ENCODE results near the gene MBLAC2.

The MBLAC2 gene

DNA sequence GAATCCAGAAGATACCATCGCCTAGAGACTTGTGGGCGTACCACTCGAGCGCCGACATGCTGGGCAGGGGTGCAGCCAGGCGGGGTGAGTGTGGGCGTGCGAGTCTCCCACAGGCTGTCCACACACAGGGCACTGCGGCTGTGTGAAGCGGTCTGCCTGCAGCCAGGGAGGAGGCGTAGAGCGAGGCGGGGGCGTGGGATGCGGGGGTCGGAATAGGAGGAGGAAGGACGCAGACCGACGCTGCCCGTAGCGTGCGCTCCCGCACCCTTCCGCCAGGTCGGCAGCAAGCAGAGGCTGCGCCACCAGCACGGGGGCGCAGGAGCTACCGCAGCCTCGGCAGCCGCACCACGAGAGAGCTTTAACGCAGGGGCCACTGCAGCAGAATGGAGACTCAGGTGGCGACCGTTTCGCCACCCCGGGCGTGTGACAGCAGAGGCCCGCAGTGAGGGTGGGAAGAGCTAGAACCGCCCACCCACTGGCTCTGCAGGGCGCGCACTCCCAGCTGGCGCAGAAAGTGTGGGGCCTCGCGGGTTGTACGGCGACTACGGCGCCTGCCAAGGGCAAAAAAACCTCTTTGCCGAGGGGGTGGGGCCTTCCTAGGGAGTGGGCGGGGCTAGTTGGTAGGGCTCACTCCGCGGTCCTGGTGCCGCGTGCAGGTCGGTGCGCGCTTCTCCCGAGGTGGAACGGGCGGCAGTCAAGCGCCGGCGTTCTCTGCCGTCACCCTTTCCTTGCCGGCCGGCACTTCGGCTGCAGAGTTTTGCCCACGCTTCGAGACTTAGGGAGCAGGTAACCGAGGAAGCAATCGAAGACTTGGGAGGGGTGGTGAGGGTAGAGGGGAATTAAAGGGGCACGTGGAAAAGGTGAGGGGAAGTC, at the start of gene MBLAC2, which contains the start of gene POLR3G:
TSS of gene MBLAC2 (minus strand) at position 537 of the 873 bp plus-strand sequence. CDS start at position 58, 479 bp downstream.
TSS of gene POLR3G (plus strand) at position 630 of the 873 bp plus-strand sequence. CDS start 10,704 bp downstream, outside the sequence.
- DNase-seq (ENCODE audit: low spot score), result peak; percentile 95

DNA sequence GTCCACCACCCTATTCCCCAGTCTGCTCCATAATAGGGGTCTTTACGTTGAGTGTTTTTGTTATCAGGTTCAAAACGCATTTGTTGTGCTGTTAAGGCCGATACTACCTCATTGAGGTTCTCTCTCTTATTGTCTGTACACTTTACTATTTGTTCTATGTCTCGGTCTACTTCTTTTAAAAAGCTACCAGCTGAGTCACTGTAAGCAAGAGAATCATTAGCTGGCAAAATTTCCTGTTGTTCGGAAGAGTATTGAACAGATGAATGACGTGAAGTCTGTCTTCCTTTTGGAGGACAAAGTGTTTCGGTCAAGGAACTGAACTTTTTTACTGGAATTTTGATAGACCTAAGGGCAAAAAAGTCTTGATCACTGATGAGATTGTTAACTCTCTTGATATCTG, 44.5 kb upstream of the MBLAC2 start:
- DNase-seq (ENCODE audit: low spot score), result no peak

DNA sequence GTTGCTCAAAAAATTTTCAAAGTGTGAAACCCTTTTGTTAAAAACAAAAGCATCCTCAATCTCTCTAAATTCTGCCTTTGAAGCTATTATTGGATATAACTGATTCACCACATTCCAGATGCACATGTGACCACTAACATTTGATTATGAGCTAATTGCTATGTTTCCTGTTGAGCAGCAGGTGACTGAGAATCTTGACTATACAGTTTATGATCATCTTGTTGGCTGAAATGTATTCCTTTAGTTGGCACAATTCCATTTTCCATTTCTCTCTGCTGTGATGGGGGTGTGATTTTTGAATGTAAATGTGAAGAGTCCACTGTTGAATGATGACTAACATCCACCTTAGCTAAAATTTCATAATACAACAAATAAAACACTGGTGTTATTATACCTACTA, 44.1 kb upstream of the MBLAC2 start:
- DNase-seq (ENCODE audit: low spot score), result no peak

DNA sequence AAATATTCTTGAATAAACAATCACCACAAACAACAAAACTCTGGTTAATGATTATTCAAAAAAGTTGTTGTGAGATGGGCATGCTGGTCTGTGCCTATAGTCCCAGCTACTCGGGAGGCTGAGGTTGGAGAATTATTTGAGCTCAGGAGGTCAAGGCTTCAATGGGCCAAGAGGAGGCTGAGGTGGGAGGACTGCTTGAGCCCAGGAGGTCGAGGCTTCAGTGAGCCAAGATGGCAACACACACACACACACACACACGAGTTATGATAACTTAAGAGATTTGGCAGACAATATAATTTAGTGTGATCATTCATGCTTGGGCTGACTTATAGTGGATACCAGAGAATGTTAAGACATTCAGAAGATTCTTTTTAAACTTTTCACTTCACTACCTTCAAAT, 39.9 kb upstream of the MBLAC2 start:
- DNase-seq (ENCODE audit: low spot score), result no peak

DNA sequence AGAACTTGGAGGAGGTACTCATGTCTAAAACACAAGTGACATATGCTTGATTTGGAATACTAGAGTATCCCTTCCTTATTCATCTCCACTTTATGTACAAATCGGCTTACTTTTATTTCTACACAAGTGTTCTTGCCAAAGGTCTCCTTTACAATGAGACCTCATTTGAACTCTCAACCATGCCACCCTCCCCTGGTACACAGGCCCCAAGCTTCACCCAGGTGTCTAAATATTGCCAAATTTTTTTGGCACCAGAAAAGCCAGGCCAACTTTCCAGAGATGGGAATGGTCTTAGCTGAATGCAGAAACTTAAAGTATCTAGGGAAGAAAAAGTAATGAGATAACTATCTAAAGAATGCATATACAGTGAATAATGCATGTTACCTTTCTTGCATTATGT, 35.9 kb upstream of the MBLAC2 start:
- DNase-seq (ENCODE audit: low spot score), result no peak

DNA sequence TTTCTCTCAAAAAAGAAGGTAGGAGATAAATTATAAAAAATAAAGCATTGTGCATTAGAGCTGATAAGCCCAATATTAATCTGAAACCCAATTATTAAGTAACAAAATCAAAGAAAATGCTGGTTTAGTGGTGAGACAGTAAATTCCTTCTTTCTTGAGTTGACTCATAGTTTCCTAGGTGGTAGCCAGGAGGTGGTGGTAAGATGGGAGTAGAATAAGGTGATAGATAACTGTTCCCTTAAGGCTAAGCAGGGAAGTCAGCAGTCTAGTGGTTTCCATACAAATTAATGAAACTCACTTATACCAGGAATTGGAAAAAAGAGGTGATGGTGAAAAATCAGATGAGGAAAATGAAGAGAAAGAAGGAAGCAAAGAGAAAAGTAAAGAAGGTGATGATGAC, 31.6 kb upstream of the MBLAC2 start:
- no peak for DNase-seq (ENCODE audit: low spot score)

DNA sequence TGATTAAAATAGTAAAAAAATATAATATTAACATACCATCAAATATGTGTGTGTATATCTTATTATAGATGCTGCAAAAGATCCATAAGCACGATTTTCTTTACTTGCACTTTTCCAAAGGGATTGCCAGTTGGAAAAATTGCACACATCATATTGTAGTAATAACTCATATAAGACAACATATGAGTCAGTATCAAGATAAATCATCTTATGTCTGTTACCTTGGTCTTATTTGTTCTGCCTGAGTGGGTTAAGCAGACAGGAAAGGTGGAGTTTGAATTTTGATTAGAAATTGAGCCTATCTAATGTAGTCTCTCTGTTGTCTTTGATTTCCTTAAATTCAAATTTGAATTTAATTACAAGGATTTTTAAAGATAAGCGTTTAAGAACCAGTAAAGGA, 30.2 kb upstream of the MBLAC2 start:
- no peak for DNase-seq (ENCODE audit: low spot score)

DNA sequence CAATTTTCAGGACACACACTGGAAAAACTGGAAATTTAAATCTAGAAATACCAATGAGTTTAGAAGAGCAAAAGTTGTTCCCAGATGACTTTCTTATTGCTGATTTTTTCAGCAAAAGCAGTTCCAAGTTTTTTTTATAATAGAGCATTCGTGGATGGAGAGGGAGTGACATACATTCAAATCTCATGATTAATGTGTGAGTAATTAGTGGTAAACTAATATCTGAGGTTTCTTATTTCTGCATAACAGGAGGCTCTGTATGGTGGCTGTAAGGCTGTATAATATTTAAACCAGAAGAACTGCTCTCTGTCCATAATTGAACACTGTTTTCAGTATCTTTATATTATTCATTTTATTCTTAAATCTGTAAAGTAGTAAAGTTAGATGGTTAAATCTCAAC, 29.0 kb upstream of the MBLAC2 start:
- DNase-seq (ENCODE audit: low spot score), result no peak

DNA sequence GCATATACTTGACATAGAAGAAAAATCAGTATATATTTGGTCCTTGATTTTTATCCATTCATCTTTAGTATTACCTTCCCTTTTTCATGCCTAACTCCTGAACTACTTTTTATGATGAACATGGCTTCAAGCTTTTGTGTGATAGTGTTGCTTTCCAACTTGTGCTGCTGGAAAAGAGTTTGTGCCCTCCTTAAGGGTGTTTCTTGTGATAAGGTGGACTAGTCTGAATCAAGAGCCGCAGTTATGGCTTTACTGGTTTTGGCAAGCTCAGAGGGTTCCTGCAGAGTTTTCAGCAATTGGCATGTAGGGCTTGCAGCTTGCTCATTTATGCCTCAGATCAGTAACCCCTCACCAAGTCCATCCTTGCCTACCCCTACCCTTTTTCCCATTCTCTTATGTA, 20.6 kb upstream of the MBLAC2 start:
- DNase-seq (ENCODE audit: low spot score), result no peak

DNA sequence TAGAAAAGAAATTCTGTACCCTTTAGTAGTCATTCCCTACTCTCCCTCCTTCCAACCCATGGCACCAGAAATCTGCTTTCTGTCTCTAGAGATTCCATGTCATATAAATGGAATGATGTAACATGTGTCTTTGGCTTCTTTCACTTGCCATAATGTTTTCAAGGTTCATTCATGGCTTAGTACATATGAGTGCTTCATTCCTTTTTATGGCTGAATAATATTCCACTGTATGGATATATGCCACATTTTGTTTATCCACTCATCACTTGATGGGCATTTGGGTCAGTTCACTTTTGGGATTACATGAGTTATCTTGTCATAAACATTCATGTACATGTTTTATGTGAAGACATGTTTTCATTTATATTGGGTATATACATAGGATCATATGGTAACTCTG, 19.5 kb upstream of the MBLAC2 start:
- DNase-seq (ENCODE audit: low spot score), result no peak

DNA sequence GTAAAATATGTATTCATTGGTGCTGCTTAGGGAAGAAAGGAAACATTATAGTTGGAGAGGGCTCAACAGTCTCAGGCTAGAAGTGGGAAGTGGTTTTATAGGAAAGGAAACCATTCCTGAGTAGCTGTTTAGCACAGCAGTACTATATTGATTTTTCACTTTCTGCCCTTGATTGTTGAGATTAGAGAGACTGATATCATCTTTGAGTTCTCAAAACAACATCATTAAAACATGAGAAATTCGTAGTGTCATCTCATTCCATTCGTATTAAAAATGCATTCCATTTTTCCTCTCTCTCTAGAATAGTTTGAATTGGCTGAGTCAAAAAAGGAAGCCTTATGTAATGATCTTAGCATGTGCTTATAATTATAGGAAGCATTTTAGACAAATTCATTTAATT, 14.2 kb upstream of the MBLAC2 start:
- no peak for DNase-seq (ENCODE audit: low spot score)

DNA sequence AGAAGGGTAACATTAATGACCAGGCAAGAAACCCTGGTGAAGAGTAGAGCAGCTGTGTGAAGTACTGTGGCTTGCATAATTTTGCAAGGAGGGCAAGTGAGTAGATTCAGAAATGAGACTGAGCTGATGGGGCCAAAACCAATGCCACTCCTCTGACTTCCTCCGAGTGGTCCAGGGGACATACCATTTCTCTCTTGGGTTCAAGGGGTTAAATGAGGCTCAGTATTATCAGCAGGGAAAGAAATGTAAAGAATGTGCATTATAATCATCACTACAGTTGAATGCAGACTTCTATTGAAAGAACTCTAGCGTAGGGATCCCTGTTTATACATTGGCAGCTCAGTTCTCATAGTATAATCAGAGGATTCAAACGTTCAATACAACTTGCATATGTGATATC, 10.0 kb upstream of the MBLAC2 start:
- DNase-seq (ENCODE audit: low spot score), result no peak

DNA sequence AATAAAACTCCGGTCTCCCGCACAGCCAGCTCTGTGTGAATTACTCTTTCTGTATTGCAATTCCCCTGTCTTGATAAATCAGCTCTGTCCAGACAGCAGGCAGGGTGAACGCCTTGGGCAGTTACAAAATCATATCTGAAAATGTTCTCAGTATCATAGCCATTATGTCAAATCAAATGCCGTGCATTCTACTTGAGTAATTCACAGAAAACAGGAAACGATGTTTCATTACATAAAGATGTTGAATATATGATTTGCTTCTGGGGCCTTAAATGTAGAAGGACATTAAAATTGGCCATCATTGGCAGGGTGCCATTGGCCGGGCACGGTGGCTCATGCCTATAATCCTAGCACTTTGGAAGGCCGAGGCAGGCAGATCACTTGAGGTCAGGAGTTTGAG, 8.6 kb upstream of the MBLAC2 start:
- no peak for DNase-seq (ENCODE audit: low spot score)

DNA sequence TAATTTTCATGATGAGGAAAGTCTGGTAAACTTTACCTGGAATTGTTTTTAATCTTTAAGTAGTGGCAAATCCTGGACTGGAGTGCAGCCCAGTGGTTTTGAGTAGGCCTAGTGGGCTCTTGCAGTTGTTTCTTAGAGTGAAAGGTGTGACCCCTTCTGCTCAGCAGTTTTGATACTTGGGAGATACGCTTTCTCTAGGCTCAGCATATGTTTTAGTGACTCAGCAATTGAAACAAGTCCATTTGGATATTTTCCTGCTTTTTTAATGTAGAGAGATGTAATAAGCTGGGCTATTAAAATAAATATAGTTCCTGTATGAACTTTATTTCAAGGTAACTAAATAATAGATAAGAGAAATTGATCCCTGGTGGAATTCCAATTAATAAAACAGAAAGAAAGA, 6.1 kb upstream of the MBLAC2 start:
- no peak for DNase-seq (ENCODE audit: low spot score)

DNA sequence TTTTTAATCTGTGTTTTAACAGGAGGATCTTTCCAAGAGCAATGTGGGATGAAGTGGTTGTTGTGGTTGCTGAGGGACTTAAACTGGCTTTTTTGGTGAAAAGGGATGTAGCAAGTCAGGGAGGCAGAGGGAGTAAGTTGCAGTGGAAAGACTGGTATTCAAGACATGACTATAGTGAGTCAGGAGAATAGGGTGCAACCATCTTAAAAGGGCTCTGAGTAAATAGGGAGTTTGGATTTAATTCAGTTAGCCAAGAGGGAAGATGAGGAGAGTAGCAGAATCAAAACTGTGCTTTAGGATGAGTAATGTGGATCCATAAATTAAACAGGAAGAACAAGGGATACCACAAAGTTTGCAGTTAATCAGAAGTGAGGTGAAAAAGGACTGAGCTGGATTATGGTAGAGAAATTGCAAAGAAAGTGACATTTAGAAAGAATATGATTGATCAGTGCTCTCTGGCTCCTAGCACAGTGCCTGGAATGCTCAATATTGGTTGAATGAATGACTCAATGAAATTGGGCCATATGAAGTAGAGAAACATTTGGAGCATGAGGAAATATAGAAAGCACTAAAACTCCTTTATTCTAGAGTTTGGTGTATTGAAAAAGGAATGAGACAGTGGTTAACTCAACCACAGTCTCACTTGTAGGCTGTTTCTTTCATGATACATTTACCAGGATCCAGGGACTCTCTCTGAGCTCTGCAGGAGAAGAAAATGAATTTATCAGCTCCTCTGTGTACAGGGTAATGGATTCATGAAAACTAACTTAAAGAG, 5.2 kb upstream of the MBLAC2 start:
- DNase-seq (ENCODE audit: low spot score), result no peak

DNA sequence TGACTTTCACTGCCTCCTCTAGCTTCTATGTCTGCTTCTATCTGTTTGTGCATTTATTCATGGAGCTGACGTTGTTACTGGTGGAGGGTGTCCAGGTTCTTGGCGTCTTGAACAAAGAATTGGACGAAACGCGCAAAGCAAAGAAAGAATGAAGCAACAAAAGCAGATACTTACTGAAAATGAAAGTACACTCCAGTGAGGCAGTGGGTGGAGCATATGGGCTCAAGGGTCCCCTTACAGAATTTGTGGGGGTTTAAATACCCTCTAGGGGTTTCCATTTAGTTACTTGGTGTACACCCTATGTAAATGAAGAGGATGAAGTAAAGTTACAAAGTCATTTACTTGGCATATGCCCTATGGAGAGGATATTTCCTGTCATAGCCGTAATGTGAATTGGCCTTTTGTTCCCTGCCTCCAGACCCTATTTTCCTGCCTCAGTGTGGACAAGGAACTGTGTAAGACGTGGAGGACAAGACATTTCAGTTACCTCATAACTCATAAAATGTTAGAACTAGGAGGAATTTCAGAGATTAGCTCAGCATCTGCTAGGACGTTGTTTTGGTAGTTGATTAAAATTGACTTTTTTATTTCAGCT, 3.1 kb upstream of the MBLAC2 start:
- DNase-seq (ENCODE audit: low spot score), result no peak

DNA sequence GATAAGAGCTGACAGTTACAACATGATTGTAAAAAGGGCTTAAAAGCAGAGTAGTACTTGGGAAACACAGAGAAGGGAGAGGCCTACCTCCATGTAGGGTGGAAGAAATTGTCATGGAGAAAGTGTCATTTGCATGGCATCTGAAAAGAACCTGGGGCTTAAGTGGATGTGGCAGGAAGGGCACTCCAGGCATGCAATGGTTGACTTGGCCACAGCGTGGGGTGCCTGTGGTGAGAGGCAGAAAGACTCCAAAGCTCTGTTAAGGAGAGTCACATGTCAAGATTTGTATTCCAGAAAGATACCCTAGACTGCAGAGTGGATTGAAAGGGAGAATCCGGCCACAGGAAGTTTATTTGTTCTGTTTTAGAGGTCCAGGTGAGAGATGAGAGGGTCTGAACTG, 2.5 kb upstream of the MBLAC2 start:
- no peak for DNase-seq (ENCODE audit: low spot score)

DNA sequence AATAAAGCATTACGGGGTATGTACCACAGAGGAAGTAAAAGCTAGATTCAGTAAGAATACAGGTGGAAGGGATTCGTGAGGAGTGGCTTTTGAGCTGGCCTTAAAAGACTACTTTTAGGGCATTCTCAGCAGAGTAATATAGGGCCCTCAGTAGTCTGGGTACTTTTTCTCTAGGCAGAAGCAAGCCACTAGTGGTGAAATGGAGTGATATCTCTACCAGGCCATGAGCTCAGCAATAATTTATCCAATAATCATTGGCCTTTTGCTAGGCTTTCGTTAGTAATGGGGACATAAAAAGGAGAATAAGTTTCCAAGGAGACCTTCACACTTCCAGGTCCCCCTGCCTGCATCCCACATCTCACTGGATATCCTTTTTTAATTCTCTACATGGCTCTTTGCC, 1.8 kb upstream of the MBLAC2 start:
- no peak for DNase-seq (ENCODE audit: low spot score)

DNA sequence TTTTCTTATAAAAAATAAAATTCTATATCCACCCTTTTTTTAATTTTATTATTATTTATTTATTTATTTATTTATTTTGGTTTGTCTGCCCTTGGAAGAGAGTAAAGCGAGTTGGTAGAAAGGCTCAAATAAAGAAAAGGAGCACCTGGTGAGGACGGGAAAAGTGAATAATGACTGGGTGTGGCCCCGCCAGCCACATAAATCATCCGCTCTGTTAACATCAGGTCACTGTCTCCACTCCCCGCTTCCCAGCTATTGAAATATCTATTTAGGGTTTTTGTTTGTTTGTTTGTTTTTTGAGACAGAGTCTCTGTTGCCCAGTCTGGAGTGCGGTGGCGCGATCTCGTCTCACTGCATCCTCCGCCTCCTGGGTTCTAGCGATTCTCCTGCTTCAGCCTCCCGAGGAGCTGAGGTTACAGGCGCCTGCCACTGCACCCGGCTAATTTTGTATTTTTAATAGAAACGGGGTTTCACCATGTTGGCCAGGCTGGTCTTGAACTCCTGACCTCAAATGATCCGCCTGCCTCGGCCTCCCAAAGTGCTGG, 937 bp upstream of the MBLAC2 start:
- DNase-seq (ENCODE audit: low spot score), result no peak

DNA sequence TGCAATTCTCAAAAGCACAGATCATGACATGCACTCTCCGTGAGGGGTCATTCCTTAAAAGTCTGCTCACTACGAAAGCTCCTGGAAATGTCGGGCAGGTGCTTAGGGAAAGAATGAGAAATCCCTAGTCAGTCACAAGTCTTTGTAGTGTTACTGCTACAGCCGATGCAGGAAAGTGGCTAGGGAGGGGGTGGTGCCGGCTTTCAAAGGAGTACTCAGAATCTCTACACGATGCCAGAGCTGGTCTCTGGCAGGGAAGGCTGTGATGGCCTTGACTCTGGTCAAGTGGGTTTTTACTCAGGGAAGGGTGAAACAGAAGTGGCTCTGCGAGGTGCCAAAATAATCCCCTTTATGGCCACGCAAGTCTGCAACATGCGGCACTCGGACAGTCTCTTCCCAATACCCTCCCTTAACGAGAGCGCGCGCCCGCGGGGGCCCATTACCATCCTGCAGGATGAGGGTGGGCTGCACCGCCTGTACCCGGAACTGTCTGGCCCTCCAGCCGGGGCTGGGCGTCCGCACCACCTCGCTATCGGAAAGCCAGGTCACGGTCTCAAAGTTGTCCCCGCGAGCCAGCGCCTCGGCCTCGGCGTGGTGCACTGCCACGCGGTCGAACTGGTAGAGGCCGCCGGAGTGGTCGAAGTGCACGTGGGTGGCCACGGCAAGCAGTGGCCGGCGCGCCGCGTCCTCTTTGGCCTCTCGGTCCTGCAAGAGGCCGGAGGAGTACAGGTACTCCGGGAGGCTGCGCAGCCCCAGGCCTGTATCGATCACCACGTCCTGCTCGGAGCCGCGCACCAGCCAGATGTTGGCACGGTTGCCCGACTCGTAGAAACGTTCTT, 956 bp downstream of the MBLAC2 start:
- DNase-seq (ENCODE audit: low spot score), result peak; percentile 1

DNA sequence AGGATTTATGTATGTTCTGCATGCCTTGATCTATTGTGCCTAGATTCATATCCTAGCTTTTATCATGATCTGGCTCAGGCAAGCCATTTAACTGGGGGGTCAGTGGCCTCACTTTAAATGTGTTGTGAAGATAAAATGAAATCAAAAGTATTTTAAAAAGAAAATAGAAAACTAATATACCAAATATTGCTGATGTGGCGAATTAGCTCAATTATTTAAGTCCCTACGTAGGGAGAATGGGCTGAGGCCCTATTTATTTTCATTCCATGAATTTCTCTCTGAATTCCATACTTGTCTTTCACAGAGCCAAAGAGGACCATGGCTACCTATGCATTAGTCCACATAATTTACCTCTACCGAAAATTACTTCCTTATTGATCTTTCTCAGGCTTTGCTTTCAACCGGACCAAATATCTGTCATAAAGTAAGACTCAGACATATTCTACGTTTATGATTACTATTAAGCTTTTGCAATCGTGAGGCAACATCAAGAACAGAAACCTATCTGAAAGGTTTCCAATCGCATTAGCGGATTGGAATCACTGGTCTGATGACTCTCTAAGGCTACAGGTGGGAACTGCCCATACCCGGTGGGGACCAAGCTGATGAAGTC, 1.7 kb downstream of the MBLAC2 start:
- no peak for DNase-seq (ENCODE audit: low spot score)

Measured in CD4-positive, alpha-beta T cell treated with Interleukin-15 for 4 hours (primary cell).